ENCODE measurements around the gene MED27. TPM values are rescaled to one million over a fixed set of nuclear protein-coding genes. Genes with fewer than 3 reads are reported as not detected.
A peak's percentile ranks its signal among the peaks of the same experiment; 100 is the strongest.

MED27 gene
- total and polyA plus RNA-seq, 2 of the 13 experiments (the other 11 are each of a cell fraction or from before 2014, with no cell fraction given) = 16.9 to 19.0 TPM

- TF ChIP-seq ZNF546 (CRISPR knock-in tag; conservative IDR thresholded peaks at IDR 0.05) (no peak), SOX6 (IDR thresholded peaks at IDR 0.05) (no peak), SOX6 (CRISPR knock-in tag; IDR thresholded peaks at IDR 0.05) (peak; percentile 73), ISX (CRISPR knock-in tag; conservative IDR thresholded peaks at IDR 0.05) (no peak), ZBTB21 (CRISPR knock-in tag; IDR thresholded peaks at IDR 0.05) (no peak), USF2 (IDR thresholded peaks at IDR 0.05; ENCODE audit: low read depth, low read length) (no peak), USF2 (CRISPR knock-in tag; IDR thresholded peaks at IDR 0.05; ENCODE audit: borderline replicate concordance) (no peak), ZNF414 (CRISPR knock-in tag; IDR thresholded peaks at IDR 0.05) (no peak), ZNF749 (CRISPR knock-in tag; IDR thresholded peaks at IDR 0.05; ENCODE audit: borderline replicate concordance) (no peak), NFIB (CRISPR knock-in tag; IDR thresholded peaks at IDR 0.05; ENCODE audit: borderline replicate concordance) (no peak)
Measured at GRCh38 chr9:132008855-132009812, 70.5 kb downstream of the MED27 start (continued).
